IMR-90 (cell line): ENCODE results near the gene PRDM15. TPM values are rescaled to one million over a fixed set of nuclear protein-coding genes. Genes with fewer than 3 reads are reported as not detected.

Experiments used
- ATAC-seq: fragments of 200-7000 bp; cut with Tn5 transposase; 2 replicates; pipeline ENCODE4 v1.9.1; 2020; ENCODE audit warnings: low read depth, mild to moderate bottlenecking, moderate library complexity
- BruUV-seq: library from RNA; stranded (reverse); fragments of 400-500 nt; replicated peaks from 2 replicates; lab custom pipeline; 2021; lab: Mats Ljungman, UMichigan
- CTCF ChIA-PET: fragments of 300-600 bp; formaldehyde crosslinking; extraction: SDS; loops from one replicate; lab custom pipeline; 2021; ENCODE audit warnings: antibody characterized with exemption; lab: Yijun Ruan, JAX
- POLR2A ChIA-PET: fragments of 300-600 bp; sonication (Branson Sonifier 250); formaldehyde crosslinking; loops from one replicate; lab custom pipeline; 2022; ENCODE audit warnings: antibody characterized with exemption; ENCODE audit not compliant: unreplicated experiment; lab: Charles Lee
- DNase-seq: peaks from one replicate; pipeline ENCODE4 v3.0.0; 2013
- H2AFZ ChIP-seq: replicated peaks from 2 replicates; pipeline ENCODE3; 2013; ENCODE audit warnings: low read length, mild to moderate bottlenecking; ENCODE audit not compliant: poor library complexity
- H2AK5ac ChIP-seq: 2 replicates; pipeline ENCODE4 v1.6.1; 2013; ENCODE audit warnings: low read depth, low read length, inconsistent platforms
- H2AK9ac ChIP-seq: replicated peaks from 2 replicates; pipeline ENCODE3; 2013; ENCODE audit warnings: mild to moderate bottlenecking, low read depth, low read length, moderate library complexity; ENCODE audit not compliant: poor library complexity
- H2BK120ac ChIP-seq: 2 replicates; pipeline ENCODE4 v1.6.1; 2013; ENCODE audit warnings: low read depth, low read length, inconsistent platforms
- H2BK15ac ChIP-seq: 3 replicates; pipeline ENCODE4 v1.6.1; 2013; ENCODE audit warnings: low read depth, low read length, inconsistent platforms
- H2BK20ac ChIP-seq: 2 replicates; pipeline ENCODE4 v1.6.1; 2013; ENCODE audit warnings: low read depth, mild to moderate bottlenecking, inconsistent platforms, low read length, moderate library complexity
- H2BK5ac ChIP-seq: 2 replicates; pipeline ENCODE4 v1.6.1; 2013; ENCODE audit warnings: mild to moderate bottlenecking, low read depth, low read length, inconsistent platforms; ENCODE audit not compliant: poor library complexity, severe bottlenecking
- H3K14ac ChIP-seq: replicated peaks from 2 replicates; pipeline ENCODE4 v1.6.1; 2013; ENCODE audit warnings: low read depth, low read length, inconsistent platforms
- H3K18ac ChIP-seq: 2 replicates; pipeline ENCODE4 v1.6.1; 2013; ENCODE audit warnings: low read depth, low read length, control low read depth
- H3K23ac ChIP-seq: 2 replicates; pipeline ENCODE4 v1.6.1; 2013; ENCODE audit warnings: low read depth, low read length, inconsistent platforms
- H3K27ac ChIP-seq: 2 replicates; pipeline ENCODE4 v1.5.1; 2013; ENCODE audit warnings: mild to moderate bottlenecking, control low read depth, low read length; ENCODE audit not compliant: insufficient read depth
- H3K27me3 ChIP-seq: 2 replicates; pipeline ENCODE4 v1.6.1; 2013; ENCODE audit warnings: low read length; ENCODE audit not compliant: control insufficient read depth, insufficient read depth
- H3K36me3 ChIP-seq: 2 replicates; pipeline ENCODE4 v1.6.1; 2013; ENCODE audit warnings: low read length, mixed read lengths; ENCODE audit not compliant: control insufficient read depth, insufficient read depth
- H3K4ac ChIP-seq: 2 replicates; pipeline ENCODE4 v1.6.1; 2013; ENCODE audit warnings: low read depth, low read length, inconsistent platforms
- H3K4me1 ChIP-seq: 2 replicates; pipeline ENCODE4 v1.6.1; 2013; ENCODE audit warnings: low read length, mixed read lengths; ENCODE audit not compliant: control insufficient read depth, insufficient read depth
- H3K4me2 ChIP-seq: 2 replicates; pipeline ENCODE4 v1.6.1; 2013; ENCODE audit warnings: low read depth, mild to moderate bottlenecking, control low read depth, low read length, moderate library complexity
- H3K4me3 ChIP-seq: 2 replicates; pipeline ENCODE4 v1.5.1; 2013; ENCODE audit warnings: low read depth, mild to moderate bottlenecking, control low read depth, low read length, moderate library complexity; ENCODE audit not compliant: insufficient read depth
- H3K56ac ChIP-seq: 2 replicates; pipeline ENCODE4 v1.6.1; 2013; ENCODE audit warnings: low read length, inconsistent platforms; ENCODE audit not compliant: insufficient read depth; ENCODE audit errors: extremely low read depth
- H3K79me1 ChIP-seq, 2 experiments: 2 replicates each; pipeline ENCODE4 v1.6.1; 2013; ENCODE audit warnings: low read length in 2 of 2, inconsistent platforms in 1 of 2, low read depth in 1 of 2
- H3K9ac ChIP-seq: 2 replicates; pipeline ENCODE4 v1.6.1; 2013; ENCODE audit warnings: low read depth, low read length, control low read depth
- H3K9me1 ChIP-seq: 2 replicates; pipeline ENCODE4 v1.6.1; 2013; ENCODE audit warnings: low read length, inconsistent platforms; ENCODE audit not compliant: insufficient read depth
- H3K9me3 ChIP-seq: 2 replicates; pipeline ENCODE4 v1.6.1; 2013; ENCODE audit warnings: low read length; ENCODE audit not compliant: control insufficient read depth, insufficient read depth
- H4K20me1 ChIP-seq: 2 replicates; pipeline ENCODE4 v1.6.1; 2013; ENCODE audit warnings: low read length, inconsistent platforms; ENCODE audit not compliant: insufficient read depth
- H4K5ac ChIP-seq: 2 replicates; pipeline ENCODE4 v1.6.1; 2013; ENCODE audit warnings: mild to moderate bottlenecking, low read depth, low read length, control low read depth
- H4K8ac ChIP-seq, 2 experiments: 2 replicates each; pipeline ENCODE4 v1.6.1; 2013; ENCODE audit warnings: low read depth in 2 of 2, low read length in 2 of 2, control low read depth in 1 of 2, inconsistent platforms in 1 of 2
- H4K91ac ChIP-seq: 2 replicates; pipeline ENCODE4 v1.6.1; 2013; ENCODE audit warnings: low read depth, low read length, inconsistent platforms; ENCODE audit not compliant: insufficient read depth
- CHD1 ChIP-seq: IDR thresholded peaks from 2 replicates; pipeline ENCODE4 v1.6.1; 2012; ENCODE audit warnings: low read depth, low read length, improper control_type of control experiment
- CTCF ChIP-seq: conservative IDR thresholded peaks from 2 replicates; pipeline ENCODE4 v1.5.1; 2012; ENCODE audit warnings: mild to moderate bottlenecking, low read depth, low read length, improper control_type of control experiment
- ELK1 ChIP-seq: fragments of 150-350 bp; IDR thresholded peaks from 2 replicates; pipeline ENCODE4 v1.6.1; 2016; ENCODE audit warnings: low read depth, mild to moderate bottlenecking, low read length, moderate library complexity, borderline replicate concordance
- MAZ ChIP-seq: IDR thresholded peaks from 2 replicates; pipeline ENCODE4 v1.6.1; 2012; ENCODE audit warnings: low read depth, mild to moderate bottlenecking, low read length, improper control_type of control experiment, moderate library complexity, borderline replicate concordance
- NFE2L2 ChIP-seq: fragments of 150-350 bp; IDR thresholded peaks from 2 replicates; pipeline ENCODE4 v1.6.1; 2016; ENCODE audit warnings: low read depth, mild to moderate bottlenecking, low read length
- RFX5 ChIP-seq: IDR thresholded peaks from 2 replicates; pipeline ENCODE4 v1.8.0; 2012; ENCODE audit warnings: low read depth, mild to moderate bottlenecking, low read length, moderate library complexity
- USF2 ChIP-seq: fragments of 150-350 bp; IDR thresholded peaks from 2 replicates; pipeline ENCODE4 v1.6.1; 2017; ENCODE audit warnings: mild to moderate bottlenecking, antibody characterized with exemption, low read length, low read depth
- WGBS, 2 experiments: methylation state at CpG; one replicate each; pipeline versions ENCODE4 v1.1.5 to v1.1.7; 2013; ENCODE audit warnings: missing lambda C conversion rate in 2 of 2; ENCODE audit not compliant: insufficient read length in 1 of 2; ENCODE audit errors: extremely low coverage in 2 of 2; 5-methylcytosine and 5-hydroxymethylcytosine counted together
- dilution Hi-C: fragments of 300-500 bp; cut with HindIII; formaldehyde crosslinking; loops from one replicate; pipeline ENCODE4 v1.14.3; 2018; ENCODE audit warnings: low sequenced_read_pairs; ENCODE audit not compliant: unreplicated experiment
- in situ Hi-C: fragments of 300-500 bp; cut with MboI; formaldehyde crosslinking; loops from 3 replicates; pipeline ENCODE4 v1.14.3; 2019; ENCODE audit warnings: low sequenced_read_pairs, inconsistent platforms, mixed read lengths
- intact Hi-C: fragments of 100-400 bp; cut with micrococcal nuclease; formaldehyde crosslinking; loops from 2 replicates; pipeline ENCODE4 v1.10.0; 2022
- polyA plus RNA-seq, 3 experiments: library from polyadenylated mRNA; depleted of rRNA; stranded (reverse); fragments of >200 nt; gene quantifications; 2 replicates each; pipeline ENCODE4 v1.2.3, GENCODE V29; 2012; ENCODE audit warnings: low replicate concordance in 1 of 3
- total RNA-seq: library from RNA; depleted of rRNA; stranded (reverse); fragments of >200 nt; gene quantifications from 2 replicates; pipeline ENCODE4 v1.2.3, GENCODE V29; 2012

The PRDM15 gene
- total and polyA plus RNA-seq, 2 of the 4 experiments (the other 2 are of a cell fraction) = 7.3 to 8.8 TPM

GRCh38 chr21:41766883-41767605, 112.1 kb downstream of the PRDM15 start, which contains the start of gene RIPK4:
Gene RIPK4, minus strand, starts transcription at chr21:41767052. Its CDS starts 11 bp downstream, at chr21:41767041.
- in situ Hi-C loops = loop anchor here (5.0 kb wide), 1 partner anchor 150 kb away; no protein-coding TSS in a partner anchor
- H2BK5ac ChIP-seq = no peak within 1 kb of the TSS
- no peak within 1 kb of the TSS for H3K18ac ChIP-seq
- intact Hi-C loops = no loop called here
- no peak within 1 kb of the TSS for H4K8ac ChIP-seq
- H3K4me1 ChIP-seq = peaks cover 4% of the 10 kb centered on the region
- H3K4me2 ChIP-seq = peak within 1 kb of the TSS; percentile 58
- H2AK9ac ChIP-seq = no peak within 1 kb of the TSS
- no peak within 1 kb of the TSS for H4K5ac ChIP-seq
- no peaks in the 10 kb centered on the region for H4K20me1 ChIP-seq
- H2BK120ac ChIP-seq = no peak within 1 kb of the TSS
- H2BK20ac ChIP-seq = no peak within 1 kb of the TSS
- H3K79me1 ChIP-seq = no peaks in the 10 kb centered on the region
- DNase-seq (peak; percentile 23), ATAC-seq (no peak)
- H3K9me3 ChIP-seq = peaks cover 5% of the 10 kb centered on the region; the same call in 1 of the 2 replicates
- dilution Hi-C loops = no loop called here
- CTCF ChIA-PET = interaction anchor here (2.9 kb wide), 1 partner anchor 154 kb away, joined by 21 read pairs; no protein-coding TSS in a partner anchor
- BruUV-seq = no TSS peak
- H4K91ac ChIP-seq = no peak within 1 kb of the TSS
- H2AFZ ChIP-seq = peak within 1 kb of the TSS; percentile 71
- H3K27ac ChIP-seq = no peak within 1 kb of the TSS
- POLR2A ChIA-PET = interaction anchor here (0.7 kb wide), 1 partner anchor 870 kb away, joined by 5 read pairs; no protein-coding TSS in a partner anchor
- no peak within 1 kb of the TSS for H3K23ac ChIP-seq
- H3K14ac ChIP-seq = no peak within 1 kb of the TSS
- no peak within 1 kb of the TSS for H2BK15ac ChIP-seq
- 2% methylated on average over 27 of the region's 53 CpGs; no CpG with 5 or more reads in 1 of the 2 experiments for whole genome bisulfite sequencing, 2 experiments
- H3K9ac ChIP-seq = no peak within 1 kb of the TSS
- no peak within 1 kb of the TSS for H3K4ac ChIP-seq
- no peak within 1 kb of the TSS for H3K4me3 ChIP-seq
- peaks cover 95% of the 10 kb centered on the region for H3K27me3 ChIP-seq
- TF ChIP-seq CTCF (no peak), NFE2L2 (no peak), ELK1 (no peak), CHD1 (no peak), USF2 (no peak), MAZ (no peak), RFX5 (no peak)
- no peak within 1 kb of the TSS for H2AK5ac ChIP-seq
- no peaks in the 10 kb centered on the region for H3K36me3 ChIP-seq
- H3K9me1 ChIP-seq = no peaks in the 10 kb centered on the region
- H3K56ac ChIP-seq = no peak within 1 kb of the TSS
